ENCODE results near the gene GPR75.

GPR75 gene

GRCh38 chr2:53820048-53820447 is 39.7 kb downstream of the GPR75 start:
- in situ Hi-C loops (cut with MboI; ENCODE audit: low pct_unique_long_range_greater_than_20kb, low sequenced_read_pairs), result no loop called here
- no peak for DNase-seq

- no peak for DNase-seq
- in situ Hi-C loops (cut with MboI; ENCODE audit: low pct_unique_long_range_greater_than_20kb, low sequenced_read_pairs), result no loop called here
Measured at GRCh38 chr2:53819634-53820033, 40.1 kb downstream of the GPR75 start.

- DNase-seq, result no peak
- in situ Hi-C loops (cut with MboI; ENCODE audit: low pct_unique_long_range_greater_than_20kb, low sequenced_read_pairs), result no loop called here
Measured at GRCh38 chr2:53818854-53819435, 40.8 kb downstream of the GPR75 start.

- in situ Hi-C loops (cut with MboI; ENCODE audit: low pct_unique_long_range_greater_than_20kb, low sequenced_read_pairs), result no loop called here
- DNase-seq, result no peak
Measured at GRCh38 chr2:53813151-53813550, 46.6 kb downstream of the GPR75 start.

GRCh38 chr2:53811601-53812000 is 48.2 kb downstream of the GPR75 start:
- no peak for DNase-seq
- in situ Hi-C loops (cut with MboI; ENCODE audit: low pct_unique_long_range_greater_than_20kb, low sequenced_read_pairs), result no loop called here
